Common myeloid progenitor, CD34-positive (primary cell): ENCODE measurements around the gene GSTT4.
"Not testable (repeated sequence)": the region's sequence is repeated elsewhere in the genome, so short reads cannot be mapped to it uniquely, and the experiment has no call there.

Experiments
- CTCF ChIA-PET: fragments of 350-600 bp; sonication (Branson Sonifier 250); formaldehyde crosslinking; loops from one replicate; lab custom pipeline; 2021; ENCODE audit warnings: antibody characterized with exemption; lab: Charles Lee
- POLR2A ChIA-PET: fragments of 350-600 bp; sonication (Branson Sonifier 250); formaldehyde crosslinking; loops from one replicate; lab custom pipeline; 2021; ENCODE audit warnings: antibody characterized with exemption; lab: Charles Lee
- DNase-seq, 3 donors: peaks; one replicate each; pipeline versions ENCODE4 v3.0.0 to v3.0.0-alpha.2; 2013
- H3K27ac ChIP-seq, 2 experiments: 1 replicate in 1 of 2; 2 replicates in 1 of 2; pipeline ENCODE4 v1.7.0; 2013; ENCODE audit warnings: inconsistent platforms in 2 of 2, low read length in 2 of 2, mild to moderate bottlenecking in 2 of 2, low read depth in 1 of 2, moderate library complexity in 1 of 2; ENCODE audit not compliant: severe bottlenecking in 2 of 2, insufficient read depth in 1 of 2, poor library complexity in 1 of 2
- H3K27me3 ChIP-seq, 5 experiments: replicated peaks in 2 of 5; 1 replicate in 3 of 5; 2 replicates in 2 of 5; pipeline versions ENCODE4 v1.6.1 to v1.7.0; 2013; ENCODE audit warnings: low read length in 4 of 5, mild to moderate bottlenecking in 2 of 5, moderate library complexity in 2 of 5, inconsistent platforms in 1 of 5; ENCODE audit not compliant: insufficient read depth in 5 of 5, control insufficient read depth in 4 of 5
- H3K36me3 ChIP-seq, 4 experiments: 1 replicate in 2 of 4; 2 replicates in 2 of 4; pipeline versions ENCODE4 v1.6.1 to v1.7.0; 2013; ENCODE audit warnings: low read length in 3 of 4, control low read depth in 1 of 4, mild to moderate bottlenecking in 1 of 4; ENCODE audit not compliant: control insufficient read depth in 4 of 4, insufficient read depth in 4 of 4
- H3K4me1 ChIP-seq, 4 experiments: 1 replicate in 3 of 4; 2 replicates in 1 of 4; pipeline versions ENCODE4 v1.6.1 to v1.7.1; 2013; ENCODE audit warnings: low read length in 3 of 4, mild to moderate bottlenecking in 3 of 4, control low read depth in 1 of 4, inconsistent platforms in 1 of 4, moderate library complexity in 1 of 4; ENCODE audit not compliant: control insufficient read depth in 4 of 4, insufficient read depth in 4 of 4; ENCODE audit errors: control extremely low read depth in 1 of 4
- H3K4me3 ChIP-seq, 7 experiments: 1 replicate in 4 of 7; 2 replicates in 3 of 7; pipeline versions ENCODE4 v1.5.1 to v1.7.0; 2013; ENCODE audit warnings: mild to moderate bottlenecking in 7 of 7, low read length in 6 of 7, moderate library complexity in 6 of 7, inconsistent platforms in 2 of 7, low read depth in 2 of 7, control low read depth in 1 of 7; ENCODE audit not compliant: insufficient read depth in 4 of 7, control insufficient read depth in 1 of 7; ENCODE audit errors: extremely low read depth in 1 of 7
- H3K9me3 ChIP-seq, 5 experiments: 1 replicate in 4 of 5; 2 replicates in 1 of 5; pipeline versions ENCODE4 v1.6.1 to v1.7.1; 2013; ENCODE audit warnings: low read length in 4 of 5, mild to moderate bottlenecking in 2 of 5, inconsistent platforms in 1 of 5, low read depth in 1 of 5, moderate library complexity in 1 of 5; ENCODE audit not compliant: control insufficient read depth in 4 of 5, insufficient read depth in 2 of 5; ENCODE audit errors: control extremely low read depth in 1 of 5
- WGBS: methylation state at CpG from one replicate; pipeline ENCODE4 v1.1.5; 2013; ENCODE audit not compliant: insufficient coverage; 5-methylcytosine and 5-hydroxymethylcytosine counted together

The GSTT4 gene

DNA sequence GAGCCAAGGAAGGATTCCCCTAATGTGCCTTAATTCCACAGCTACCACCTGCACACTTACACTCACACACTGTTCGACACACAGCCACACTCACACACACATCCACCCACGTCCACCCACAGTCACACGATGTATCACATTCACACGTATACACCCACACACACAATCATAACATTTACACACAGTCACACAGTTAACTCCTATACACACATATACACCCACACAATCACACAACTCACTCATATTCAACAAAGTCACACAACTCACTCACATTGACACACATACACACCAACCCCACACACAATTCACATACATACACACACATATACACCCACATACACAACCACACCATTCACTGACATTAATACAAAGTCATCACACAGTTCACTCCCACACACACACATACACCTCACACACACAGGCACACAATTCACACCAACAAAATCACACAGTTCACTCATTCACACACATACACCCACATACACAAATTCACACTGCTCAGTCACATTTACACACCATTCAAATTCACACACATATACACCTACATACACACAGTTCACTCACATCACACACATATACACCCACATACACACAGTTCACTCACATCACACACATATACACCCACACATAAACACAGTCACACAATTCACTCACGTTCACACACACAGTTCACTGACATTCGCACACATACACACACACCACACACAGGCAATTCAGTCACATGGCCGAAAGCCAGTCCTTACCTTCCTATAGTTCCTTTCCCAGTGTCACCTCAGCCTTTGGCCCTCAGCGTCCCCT is 50.9 kb downstream of the GSTT4 start:
- H3K9me3 ChIP-seq, H3K27me3 ChIP-seq, POLR2A ChIA-PET, CTCF ChIA-PET, H3K4me3 ChIP-seq, H3K36me3 ChIP-seq, DNase-seq, H3K27ac ChIP-seq, H3K4me1 ChIP-seq: not testable (repeated sequence)
- WGBS = 86% methylated on average over 5 of the region's 8 CpGs

DNA sequence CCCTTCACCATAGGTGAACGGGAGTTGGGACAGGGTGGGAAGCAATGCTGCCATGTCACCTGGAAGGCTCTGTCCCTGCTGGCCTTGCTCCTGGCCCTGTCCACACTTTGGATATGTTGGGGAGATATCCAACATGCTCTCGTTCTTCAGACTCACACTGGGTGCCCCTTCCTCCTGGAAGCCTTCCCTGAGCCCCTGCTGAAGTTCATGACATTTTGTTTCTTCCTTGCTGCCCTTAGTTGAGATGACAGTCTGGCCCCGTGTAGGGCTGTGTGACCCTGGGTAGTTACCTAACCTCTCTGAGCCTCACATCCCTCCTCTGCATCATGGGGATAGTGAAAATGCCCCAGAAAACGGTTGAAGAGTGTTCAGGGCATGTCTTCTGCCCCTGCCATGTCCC is 51.8 kb downstream of the GSTT4 start:
- CTCF ChIA-PET, H3K4me3 ChIP-seq, POLR2A ChIA-PET, H3K27ac ChIP-seq, H3K27me3 ChIP-seq, H3K4me1 ChIP-seq, DNase-seq, H3K9me3 ChIP-seq, H3K36me3 ChIP-seq: not testable (repeated sequence)
- WGBS = 75% methylated on average over 2 of the region's 4 CpGs

DNA sequence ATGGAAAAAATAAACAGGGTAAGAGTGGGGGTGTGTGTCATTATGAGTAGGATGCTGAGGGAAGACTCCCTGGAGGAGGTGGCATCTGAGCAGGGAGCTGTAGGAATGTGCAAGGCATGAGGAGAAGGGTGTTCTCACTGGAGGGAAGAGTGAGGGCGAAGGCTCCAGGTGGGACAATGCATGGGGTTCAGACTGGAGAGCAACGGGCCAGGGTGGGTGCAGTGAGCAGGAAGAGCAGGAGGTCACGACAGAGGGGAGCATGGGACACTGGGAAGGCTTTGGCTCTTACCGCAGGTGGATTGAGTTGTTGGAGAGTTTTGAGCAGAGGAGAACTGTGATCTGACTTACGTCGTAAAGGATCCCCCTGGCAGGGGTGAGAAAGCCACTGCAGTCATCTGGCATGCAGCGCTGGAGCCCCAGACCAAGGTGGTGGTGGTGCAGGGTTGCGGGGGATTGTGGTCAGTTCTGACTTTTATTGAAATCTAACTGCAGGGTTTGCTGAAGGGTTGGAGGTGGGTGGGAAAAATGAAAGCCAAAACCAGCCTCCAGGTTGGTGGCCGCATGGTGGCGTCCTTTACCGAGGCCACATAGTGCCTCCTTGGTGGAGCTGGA is 52.4 kb downstream of the GSTT4 start:
- H3K4me3 ChIP-seq, CTCF ChIA-PET, H3K4me1 ChIP-seq, H3K27me3 ChIP-seq, H3K9me3 ChIP-seq, DNase-seq, H3K27ac ChIP-seq, H3K36me3 ChIP-seq, POLR2A ChIA-PET: not testable (repeated sequence)
- 76% methylated on average over 7 of the region's 11 CpGs for WGBS

DNA sequence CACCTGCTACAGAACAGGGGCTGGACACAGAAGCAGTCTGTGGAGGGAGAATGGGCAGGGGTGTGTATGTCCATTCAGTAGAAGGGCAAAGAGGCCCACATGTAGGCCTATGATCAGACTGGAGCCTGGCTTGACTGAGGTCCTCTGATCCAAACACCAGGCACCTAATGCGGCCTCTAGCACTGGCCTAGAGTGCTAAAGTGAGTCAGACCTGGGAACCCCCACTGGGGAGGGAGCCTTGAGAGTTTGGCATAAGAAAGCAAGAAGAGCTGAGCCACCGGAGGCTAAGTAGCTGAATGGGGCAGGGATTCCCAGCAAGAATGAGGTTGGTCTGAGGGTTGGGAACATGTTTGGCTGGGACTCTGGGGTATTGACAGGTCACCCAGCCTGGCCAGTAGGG is 53.9 kb downstream of the GSTT4 start:
- H3K36me3 ChIP-seq, DNase-seq, H3K4me1 ChIP-seq, H3K27me3 ChIP-seq, CTCF ChIA-PET, POLR2A ChIA-PET, H3K4me3 ChIP-seq, H3K9me3 ChIP-seq, H3K27ac ChIP-seq: not testable (repeated sequence)
- WGBS = 100% methylated on average over 1 of the region's 2 CpGs

DNA sequence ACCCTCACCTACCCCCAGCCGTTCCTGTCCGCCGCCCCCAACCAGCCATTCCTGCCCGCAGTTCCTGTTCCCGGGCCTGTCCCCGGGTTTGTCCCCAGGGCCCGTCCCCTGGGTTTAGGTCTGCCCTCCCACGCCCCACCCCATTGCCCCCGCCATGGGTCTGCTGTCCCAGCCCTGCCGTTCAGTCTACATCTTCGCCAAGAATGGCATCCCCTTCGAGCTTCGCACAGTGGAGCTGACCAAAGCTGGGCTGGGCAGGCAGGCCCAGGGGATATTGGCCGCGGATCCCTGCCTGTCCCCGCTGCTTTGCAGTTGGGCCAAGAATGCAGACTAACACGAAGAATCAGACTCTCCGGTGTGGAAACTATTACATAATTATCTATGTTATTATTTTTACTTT is 55.5 kb downstream of the GSTT4 start:
- POLR2A ChIA-PET, DNase-seq: not testable (repeated sequence)

More for the DNA sequence above, 55.5 kb downstream of the GSTT4 start:
- H3K4me3 ChIP-seq, H3K4me1 ChIP-seq, CTCF ChIA-PET, H3K27ac ChIP-seq, H3K27me3 ChIP-seq, H3K36me3 ChIP-seq, H3K9me3 ChIP-seq: not testable (repeated sequence)
- WGBS = no CpG with 5 or more reads among the region's 18 CpGs
